GM18498 (cell line): ENCODE data around the gene CYP8B1.

ENCODE experiments used
- ATAC-seq: cut with Tn5 transposase; IDR thresholded peaks from one replicate; pipeline ENCODE4 v1.9.1; 2021; ENCODE audit warnings: mild to moderate bottlenecking, moderate library complexity; ENCODE audit not compliant: unreplicated experiment

Gene CYP8B1

GRCh38 chr3:42855219-42855546 is 20.5 kb downstream of the CYP8B1 start:
- ATAC-seq = no peak

- no peak for ATAC-seq
These were observed 21.9 kb downstream of the CYP8B1 start for GRCh38 chr3:42853739-42854302.

- ATAC-seq = no peak
These were observed 22.6 kb downstream of the CYP8B1 start for GRCh38 chr3:42853056-42853455.

GRCh38 chr3:42852441-42852840 is 23.2 kb downstream of the CYP8B1 start:
- no peak for ATAC-seq

GRCh38 chr3:42851228-42851834 is 24.3 kb downstream of the CYP8B1 start:
- no peak for ATAC-seq

- no peak for ATAC-seq
These were observed 25.4 kb downstream of the CYP8B1 start for GRCh38 chr3:42850263-42850662.

GRCh38 chr3:42849017-42849416 is 26.7 kb downstream of the CYP8B1 start:
- no peak for ATAC-seq

GRCh38 chr3:42847731-42848130 is 27.9 kb downstream of the CYP8B1 start:
- no peak for ATAC-seq

- ATAC-seq = peak; percentile 53
These were observed 28.8 kb downstream of the CYP8B1 start for GRCh38 chr3:42846685-42847522.

GRCh38 chr3:42844815-42845214 is 30.9 kb downstream of the CYP8B1 start:
- ATAC-seq = no peak

- ATAC-seq = no peak
These were observed 31.3 kb downstream of the CYP8B1 start for GRCh38 chr3:42844412-42844713.

GRCh38 chr3:42843713-42844411 is 31.8 kb downstream of the CYP8B1 start:
- ATAC-seq = no peak

GRCh38 chr3:42841332-42841731 is 34.3 kb downstream of the CYP8B1 start:
- ATAC-seq = no peak

- peak; percentile 97 for ATAC-seq
These were observed 36.1 kb downstream of the CYP8B1 start for GRCh38 chr3:42839616-42840015.

GRCh38 chr3:42838571-42838970 is 37.1 kb downstream of the CYP8B1 start:
- no peak for ATAC-seq

GRCh38 chr3:42836150-42837123 is 39.2 kb downstream of the CYP8B1 start:
- ATAC-seq = no peak

- peak; percentile 79 for ATAC-seq
These were observed 44.4 kb downstream of the CYP8B1 start for GRCh38 chr3:42831321-42831713.

- ATAC-seq = no peak
These were observed 45.0 kb downstream of the CYP8B1 start for GRCh38 chr3:42830437-42831320.

GRCh38 chr3:42829628-42830436 is 45.8 kb downstream of the CYP8B1 start:
- ATAC-seq = no peak
